ENCODE measurements around the gene PARP15.
"Not testable (repeated sequence)": the region's sequence is repeated elsewhere in the genome, so short reads cannot be mapped to it uniquely, and the experiment has no call there.

PARP15 gene

GRCh38 chr3:122577409-122578031, at the start of gene PARP15:
Gene PARP15, plus strand, starts transcription at chr3:122577650. Its CDS starts 18 bp downstream, at chr3:122577668.
- DNase-seq = no peak

- DNase-seq = no peak
These were observed 47.3 kb upstream of the PARP15 start for GRCh38 chr3:122530164-122530563.

DNA sequence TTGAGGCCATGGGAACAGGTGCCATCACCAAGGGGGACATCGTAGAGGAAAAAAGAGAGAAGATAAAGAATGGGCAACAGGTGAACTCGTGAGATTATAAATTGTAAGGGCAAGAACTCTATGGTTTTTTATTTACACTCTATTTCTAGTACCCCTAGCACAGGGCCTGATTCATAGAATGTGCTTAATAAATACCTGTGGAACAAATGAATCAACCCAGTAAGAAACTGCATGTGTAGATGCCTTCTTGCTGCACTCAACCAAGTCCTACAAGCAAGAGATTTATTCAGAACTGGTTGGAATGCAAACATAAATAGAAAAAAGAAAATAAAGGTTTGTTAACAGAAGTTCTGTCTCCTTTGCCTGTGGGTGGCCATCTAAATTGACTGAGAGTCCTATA, 44.0 kb upstream of the PARP15 start:
- no peak for DNase-seq

- no peak for DNase-seq
These were observed 43.5 kb upstream of the PARP15 start for GRCh38 chr3:122533931-122534334.

- DNase-seq = no peak
These were observed 41.4 kb upstream of the PARP15 start for GRCh38 chr3:122535964-122536631.

GRCh38 chr3:122536632-122537001, 40.8 kb upstream of the PARP15 start:
- no peak for DNase-seq

GRCh38 chr3:122538956-122539490, 38.4 kb upstream of the PARP15 start:
- DNase-seq = no peak

DNA sequence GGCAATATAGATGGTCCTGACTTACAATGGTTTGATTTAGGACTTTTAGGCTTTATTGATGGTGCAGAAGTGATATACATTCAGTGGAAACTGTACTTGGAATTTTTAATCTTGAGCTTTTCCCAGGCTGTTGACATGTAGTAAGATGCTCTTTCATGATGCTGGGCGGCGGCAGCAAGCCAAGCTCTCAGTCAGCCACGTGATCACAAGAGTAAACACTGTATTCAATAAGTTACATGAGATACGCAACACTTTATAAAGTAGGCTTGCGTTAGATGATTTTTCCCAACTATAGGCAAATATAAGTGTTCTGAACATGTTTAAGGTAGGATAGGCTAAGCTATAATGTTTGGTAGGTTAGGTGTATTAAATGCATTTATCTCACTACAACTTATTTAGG, 31.3 kb upstream of the PARP15 start:
- DNase-seq = no peak

DNA sequence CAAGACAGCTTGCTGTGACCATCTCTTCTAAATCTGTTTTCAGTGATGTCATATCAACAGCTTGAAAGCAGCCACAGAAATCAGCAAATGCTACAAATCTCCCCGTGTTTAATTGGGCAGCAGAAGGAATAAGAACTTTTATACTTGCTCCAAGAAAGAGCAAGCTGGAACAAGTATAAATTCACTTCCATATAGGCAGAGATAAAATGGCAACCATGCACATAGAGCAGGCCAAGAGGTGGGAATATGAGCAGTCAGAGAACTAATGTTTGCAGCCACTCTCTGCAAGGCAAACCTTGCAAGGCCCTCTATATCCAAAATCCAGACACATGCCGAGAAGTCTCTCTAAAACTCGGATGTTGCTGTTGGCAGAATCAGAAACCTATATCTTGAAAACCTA, 29.4 kb upstream of the PARP15 start:
- no peak for DNase-seq

- DNase-seq = no peak
These were observed 28.8 kb upstream of the PARP15 start for GRCh38 chr3:122548619-122549018.

DNA sequence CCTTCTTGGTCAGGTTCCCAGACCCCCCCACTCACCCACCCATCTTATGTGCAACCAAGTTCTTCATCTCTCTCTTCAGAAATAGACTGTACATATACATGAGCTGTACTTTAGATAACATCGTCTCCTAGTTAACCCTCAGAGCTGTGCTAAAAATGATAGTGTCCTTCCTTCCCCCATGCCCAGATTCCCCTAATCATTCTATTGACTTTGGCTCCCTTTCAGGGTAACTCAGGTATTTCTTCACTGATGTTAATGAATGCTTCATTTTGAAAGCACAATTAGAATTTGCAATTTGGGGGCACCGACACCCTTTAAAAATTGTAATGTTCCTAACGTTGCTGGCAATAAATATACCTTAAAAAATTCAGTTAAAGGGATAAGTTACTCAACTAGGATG, 24.3 kb upstream of the PARP15 start:
- no peak for DNase-seq

- DNase-seq = no peak
These were observed 22.0 kb upstream of the PARP15 start for GRCh38 chr3:122555275-122556071.

GRCh38 chr3:122557356-122557755, 20.1 kb upstream of the PARP15 start:
- DNase-seq = no peak

DNA sequence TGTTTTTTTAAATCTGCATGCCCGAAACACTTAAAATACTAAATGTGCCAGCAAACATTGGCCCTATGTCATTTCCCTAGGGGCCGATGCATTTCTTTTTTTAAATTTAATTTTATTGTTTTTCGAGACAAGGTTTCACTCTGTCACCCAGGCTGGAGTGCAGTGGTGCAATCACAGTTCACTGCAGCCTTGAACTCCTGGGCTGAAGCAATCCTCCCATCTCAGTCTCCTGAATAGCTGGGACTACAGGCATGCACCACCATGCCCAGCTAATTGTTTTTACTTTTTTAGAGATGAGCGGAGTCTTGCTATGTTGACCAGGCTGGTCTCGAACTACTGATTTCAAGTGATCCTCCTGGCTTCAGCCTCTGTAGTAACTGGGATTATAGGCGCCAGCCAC, 18.8 kb upstream of the PARP15 start:
- no peak for DNase-seq

GRCh38 chr3:122559906-122560305, 17.5 kb upstream of the PARP15 start:
- DNase-seq = no peak

GRCh38 chr3:122560680-122561079, 16.8 kb upstream of the PARP15 start:
- DNase-seq = peak; percentile 36

DNA sequence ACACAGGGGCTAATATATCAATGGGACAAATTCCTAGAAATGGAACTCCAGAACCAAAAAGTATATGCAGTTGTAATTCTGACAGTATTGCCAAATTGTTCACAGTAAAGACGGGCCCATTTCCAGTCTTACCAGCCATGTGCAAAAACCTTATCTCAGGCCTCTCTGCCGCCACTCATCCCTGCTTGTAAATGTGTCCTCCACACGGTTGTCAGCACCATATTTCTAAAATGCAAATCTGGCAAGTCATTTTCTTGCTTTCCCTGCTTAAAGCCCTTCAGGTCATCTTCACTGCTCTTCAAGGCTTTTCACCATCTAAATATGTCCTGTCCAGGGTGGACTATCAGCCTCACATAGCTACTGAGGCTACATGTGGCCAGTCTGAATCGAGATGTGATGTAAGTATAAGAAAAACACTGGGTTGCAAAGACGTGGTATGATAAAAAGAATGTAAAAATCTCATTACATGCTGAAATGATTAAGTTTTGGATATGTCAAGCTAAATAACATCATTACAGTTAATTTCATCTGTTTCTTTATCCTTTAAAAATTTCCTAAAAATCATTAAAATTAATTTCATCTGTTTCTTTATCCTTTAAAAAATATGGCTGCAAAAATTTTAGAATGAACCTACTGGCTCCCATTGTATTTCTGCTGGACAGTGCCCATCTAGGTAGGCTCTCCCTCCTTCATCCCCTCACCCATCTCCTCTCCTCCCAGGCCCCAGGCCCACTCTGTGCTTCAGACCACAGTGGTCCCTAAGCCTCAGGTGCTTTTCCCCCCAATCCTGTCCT, 14.3 kb upstream of the PARP15 start:
- no peak for DNase-seq

GRCh38 chr3:122563717-122564025, 13.8 kb upstream of the PARP15 start:
- DNase-seq = no peak

DNA sequence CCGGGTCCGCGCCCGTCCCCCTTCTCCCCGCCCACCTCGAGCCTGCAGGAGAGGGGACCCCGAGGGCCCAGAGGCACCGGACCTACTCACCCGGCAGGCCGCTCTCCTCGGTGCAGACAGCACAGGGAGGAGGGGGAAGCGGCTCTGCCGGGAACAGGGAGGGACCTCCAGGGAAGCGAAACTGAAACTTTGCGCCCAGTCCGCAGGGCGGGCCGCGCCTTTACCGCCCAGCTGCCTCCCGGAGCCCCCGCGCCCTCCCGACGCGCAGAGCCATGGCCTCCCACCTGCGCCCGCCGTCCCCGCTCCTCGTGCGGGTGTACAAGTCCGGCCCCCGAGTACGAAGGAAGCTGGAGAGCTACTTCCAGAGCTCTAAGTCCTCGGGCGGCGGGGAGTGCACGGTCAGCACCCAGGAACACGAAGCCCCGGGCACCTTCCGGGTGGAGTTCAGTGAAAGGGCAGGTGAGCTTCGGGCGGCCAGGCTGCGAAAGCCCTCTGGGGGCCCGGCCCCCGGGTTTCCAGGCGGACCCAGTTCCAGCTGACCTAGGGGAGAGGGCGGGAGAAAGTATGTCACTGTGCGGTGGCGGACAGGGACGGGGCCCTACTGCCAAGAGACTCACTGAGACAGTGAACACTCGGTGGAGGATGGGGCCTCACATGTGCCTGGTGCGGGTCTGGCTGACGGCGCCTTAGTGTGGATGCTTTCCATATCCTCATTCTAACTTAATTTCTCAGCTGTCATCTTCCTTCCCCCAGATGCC, 13.1 kb upstream of the PARP15 start, which contains the start of the genes DTX3L and PARP9:
DTX3L (plus strand) TSS at position 184 of the 758 bp plus-strand sequence; CDS start at position 273, 89 bp downstream.
PARP9 (minus strand) TSS at position 146 of the 758 bp plus-strand sequence. CDS start 4,680 bp downstream, outside the sequence.
- peak; percentile 40 for DNase-seq

DNA sequence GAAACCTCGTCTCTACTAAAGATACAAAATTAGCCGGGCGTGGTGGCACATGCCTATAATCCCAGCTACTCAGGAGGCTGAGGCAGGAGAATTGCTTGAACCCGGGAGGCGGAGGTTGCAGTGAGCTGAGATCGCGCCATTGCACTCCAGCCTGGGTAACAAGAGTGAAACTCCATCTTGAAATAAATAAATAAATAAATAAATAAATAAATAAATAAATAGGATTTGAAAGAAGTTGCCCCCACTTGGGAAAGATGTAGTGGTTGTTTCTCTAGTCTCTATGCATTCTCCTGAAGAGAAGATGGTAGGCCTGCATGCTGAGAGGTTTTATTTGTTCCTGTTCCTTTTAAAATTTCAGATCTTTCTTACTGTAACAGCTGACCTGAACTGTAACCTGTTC, 9.3 kb upstream of the PARP15 start:
- not testable (repeated sequence) for DNase-seq

GRCh38 chr3:122568755-122569154, 8.7 kb upstream of the PARP15 start:
- no peak for DNase-seq

DNA sequence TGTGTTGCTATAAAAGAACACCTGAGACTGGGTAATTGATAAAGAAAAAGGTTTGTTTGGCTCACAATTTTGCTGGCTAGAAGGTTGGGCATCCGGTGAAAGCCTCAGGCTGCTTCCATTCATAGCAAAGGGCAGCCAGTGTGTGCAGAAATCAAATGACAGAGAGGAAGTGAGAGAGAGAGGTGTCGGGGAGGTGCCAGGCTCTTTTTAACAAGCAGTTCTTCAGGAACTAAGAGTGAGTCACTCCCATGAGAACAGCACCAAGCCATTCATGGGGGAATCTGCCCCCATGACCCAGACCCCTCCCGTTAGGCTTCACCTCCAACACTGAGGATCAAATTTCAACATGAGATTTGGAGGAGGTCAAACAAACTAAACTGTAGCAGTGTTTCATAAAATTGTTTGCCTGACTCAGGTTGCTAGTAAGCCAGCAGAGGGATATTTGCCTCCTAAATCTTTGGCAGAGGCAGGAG, 4.5 kb upstream of the PARP15 start:
- peak; percentile 37 for DNase-seq
